ENCODE results near the gene BACH2. TPM values are rescaled to one million over a fixed set of nuclear protein-coding genes. Genes with fewer than 3 reads are reported as not detected.
"Not testable (repeated sequence)": the region's sequence is repeated elsewhere in the genome, so short reads cannot be mapped to it uniquely, and the experiment has no call there.

The BACH2 gene
- polyA plus RNA-seq, 5 donors: 6.4 to 10.0 (median 7.7) TPM

GRCh38 chr6:89971338-89972024, 325.2 kb downstream of the BACH2 start:
- DNase-seq: not testable (repeated sequence)

- peak in 1 of 2 donors; percentile 60 for DNase-seq
Observed at GRCh38 chr6:89970609-89971337, 325.9 kb downstream of the BACH2 start.

- no peak for DNase-seq
Observed at GRCh38 chr6:89970072-89970471, 326.6 kb downstream of the BACH2 start.

GRCh38 chr6:89966913-89967312, 329.7 kb downstream of the BACH2 start:
- no peak for DNase-seq

- no peak for DNase-seq
Observed at GRCh38 chr6:89966228-89966544, 330.5 kb downstream of the BACH2 start.

- DNase-seq: no peak
Observed at GRCh38 chr6:89965441-89966227, 331.0 kb downstream of the BACH2 start.

GRCh38 chr6:89963391-89963790, 333.3 kb downstream of the BACH2 start:
- DNase-seq: no peak

- no peak for DNase-seq
Observed at GRCh38 chr6:89961481-89961880, 335.2 kb downstream of the BACH2 start.

GRCh38 chr6:89959883-89960282, 336.8 kb downstream of the BACH2 start:
- DNase-seq: no peak

GRCh38 chr6:89956182-89956581, 340.5 kb downstream of the BACH2 start:
- no peak for DNase-seq

GRCh38 chr6:89955364-89955763, 341.3 kb downstream of the BACH2 start:
- DNase-seq: no peak

GRCh38 chr6:89954721-89955148, 341.9 kb downstream of the BACH2 start:
- no peak for DNase-seq

GRCh38 chr6:89952686-89953085, 344.0 kb downstream of the BACH2 start:
- no peak for DNase-seq

- no peak for DNase-seq
Observed at GRCh38 chr6:89952105-89952671, 344.5 kb downstream of the BACH2 start.

- DNase-seq: no peak
Observed at GRCh38 chr6:89951574-89952104, 345.0 kb downstream of the BACH2 start.

GRCh38 chr6:89950879-89951391, 345.7 kb downstream of the BACH2 start:
- no peak for DNase-seq

- no peak for DNase-seq
Observed at GRCh38 chr6:89950446-89950845, 346.2 kb downstream of the BACH2 start.

GRCh38 chr6:89948876-89949275, 347.8 kb downstream of the BACH2 start:
- no peak for DNase-seq

GRCh38 chr6:89944826-89945407, 351.7 kb downstream of the BACH2 start:
- DNase-seq: no peak

GRCh38 chr6:89944181-89944755, 352.4 kb downstream of the BACH2 start:
- no peak for DNase-seq

GRCh38 chr6:89942601-89943000, 354.0 kb downstream of the BACH2 start:
- DNase-seq: no peak
